MM.1S (cell line): ENCODE results near the gene PRKCD.
A peak's percentile ranks its signal among the peaks of the same experiment; 100 is the strongest.

ENCODE experiments used
- DNase-seq: peaks from one replicate; pipeline ENCODE4 v3.0.0-alpha.2; 2015
- H2AFZ ChIP-seq: fragments of 300-600 bp; sonication (generic); 2 replicates; pipeline ENCODE4 v1.6.0; 2016; ENCODE audit warnings: antibody characterized with exemption, low read length
- H3F3A ChIP-seq: fragments of 300-600 bp; sonication (generic); 2 replicates; pipeline ENCODE4 v1.6.1; 2016; ENCODE audit warnings: mild to moderate bottlenecking, antibody characterized with exemption, low read length, moderate library complexity, mixed read lengths; ENCODE audit not compliant: insufficient read depth
- H3K27ac ChIP-seq: fragments of 300-600 bp; sonication (generic); 2 replicates; pipeline ENCODE4 v1.5.1; 2016; ENCODE audit warnings: mild to moderate bottlenecking, low read length
- H3K27me3 ChIP-seq: fragments of 300-600 bp; sonication (generic); replicated peaks from 2 replicates; pipeline ENCODE4 v1.6.0; 2016; ENCODE audit warnings: low read length; ENCODE audit not compliant: insufficient read depth
- H3K36me3 ChIP-seq: fragments of 300-600 bp; sonication (generic); replicated peaks from 2 replicates; pipeline ENCODE4 v1.6.1; 2016; ENCODE audit warnings: mild to moderate bottlenecking, low read length, mixed read lengths; ENCODE audit not compliant: insufficient read depth
- H3K4me1 ChIP-seq: fragments of 300-600 bp; sonication (generic); 2 replicates; pipeline ENCODE4 v1.6.1; 2016; ENCODE audit warnings: low read length, mixed read lengths
- H3K4me2 ChIP-seq: fragments of 300-600 bp; sonication (generic); 2 replicates; pipeline ENCODE4 v1.6.0; 2016; ENCODE audit warnings: low read depth, low read length
- H3K4me3 ChIP-seq: fragments of 300-600 bp; sonication (generic); 2 replicates; pipeline ENCODE4 v1.5.1; 2016; ENCODE audit warnings: low read length, mixed read lengths
- H3K79me2 ChIP-seq: fragments of 300-600 bp; sonication (generic); 2 replicates; pipeline ENCODE4 v1.6.1; 2016; ENCODE audit warnings: mixed run types, low read length, mixed read lengths
- H3K9ac ChIP-seq: fragments of 300-600 bp; sonication (generic); 2 replicates; pipeline ENCODE4 v1.6.1; 2016; ENCODE audit warnings: low read length, mixed read lengths
- H3K9me2 ChIP-seq: fragments of 300-600 bp; sonication (generic); replicated peaks from 2 replicates; pipeline ENCODE4 v1.6.1; 2016; ENCODE audit warnings: mild to moderate bottlenecking, low read length, mixed read lengths; ENCODE audit not compliant: insufficient read depth
- H3K9me3 ChIP-seq: fragments of 300-600 bp; sonication (generic); replicated peaks from 2 replicates; pipeline ENCODE4 v1.6.1; 2016; ENCODE audit warnings: mild to moderate bottlenecking, low read length, mixed read lengths; ENCODE audit not compliant: insufficient read depth
- H4K20me1 ChIP-seq: fragments of 300-600 bp; sonication (generic); 2 replicates; pipeline ENCODE4 v1.6.1; 2016; ENCODE audit warnings: mild to moderate bottlenecking, low read length, moderate library complexity, mixed read lengths; ENCODE audit not compliant: insufficient read depth
- EZH2 ChIP-seq: fragments of 300-600 bp; sonication (generic); optimal IDR thresholded peaks from 2 replicates; pipeline ENCODE3; 2017; ENCODE audit warnings: low read depth, mild to moderate bottlenecking, antibody characterized with exemption, low read length, mixed read lengths
- EZH2phosphoT487 ChIP-seq: fragments of 300-600 bp; sonication (generic); IDR thresholded peaks from 2 replicates; pipeline ENCODE4 v1.6.1; 2018; ENCODE audit warnings: antibody characterized with exemption, low read length
- TF ChIP-seq, protein P1 (sequence below): fragments of 300-600 bp; sonication (generic); IDR thresholded peaks from 2 replicates; pipeline ENCODE4 v1.5.1; 2016; ENCODE audit warnings: antibody characterized with exemption, low read length, mixed read lengths

The PRKCD gene

GRCh38 chr3:53229171-53229570, 68.2 kb downstream of the PRKCD start:
- Histone ChIP-seq H3K27ac (no peak overlapping the region), H3K9me3 (no peaks in the 10 kb centered on the region), H4K20me1 (no peaks in the 10 kb centered on the region), H3K27me3 (no peaks in the 10 kb centered on the region), H3K9ac (no peak overlapping the region), H3K4me1 (no peaks in the 10 kb centered on the region), H3F3A (peaks cover 10% of the 10 kb centered on the region), H3K79me2 (peaks cover 24% of the 10 kb centered on the region), H3K36me3 (peaks cover 15% of the 10 kb centered on the region), H3K4me2 (no peak overlapping the region), H2AFZ (no peak overlapping the region), H3K9me2 (no peaks in the 10 kb centered on the region), H3K4me3 (no peak overlapping the region)
- DNase-seq: no peak
- TF ChIP-seq EZH2phosphoT487: no peak
- no peak for TF ChIP-seq EZH2
- TF ChIP-seq, protein P1, sequence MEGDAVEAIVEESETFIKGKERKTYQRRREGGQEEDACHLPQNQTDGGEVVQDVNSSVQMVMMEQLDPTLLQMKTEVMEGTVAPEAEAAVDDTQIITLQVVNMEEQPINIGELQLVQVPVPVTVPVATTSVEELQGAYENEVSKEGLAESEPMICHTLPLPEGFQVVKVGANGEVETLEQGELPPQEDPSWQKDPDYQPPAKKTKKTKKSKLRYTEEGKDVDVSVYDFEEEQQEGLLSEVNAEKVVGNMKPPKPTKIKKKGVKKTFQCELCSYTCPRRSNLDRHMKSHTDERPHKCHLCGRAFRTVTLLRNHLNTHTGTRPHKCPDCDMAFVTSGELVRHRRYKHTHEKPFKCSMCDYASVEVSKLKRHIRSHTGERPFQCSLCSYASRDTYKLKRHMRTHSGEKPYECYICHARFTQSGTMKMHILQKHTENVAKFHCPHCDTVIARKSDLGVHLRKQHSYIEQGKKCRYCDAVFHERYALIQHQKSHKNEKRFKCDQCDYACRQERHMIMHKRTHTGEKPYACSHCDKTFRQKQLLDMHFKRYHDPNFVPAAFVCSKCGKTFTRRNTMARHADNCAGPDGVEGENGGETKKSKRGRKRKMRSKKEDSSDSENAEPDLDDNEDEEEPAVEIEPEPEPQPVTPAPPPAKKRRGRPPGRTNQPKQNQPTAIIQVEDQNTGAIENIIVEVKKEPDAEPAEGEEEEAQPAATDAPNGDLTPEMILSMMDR: no peak

GRCh38 chr3:53229606-53230005, 68.6 kb downstream of the PRKCD start:
- Histone ChIP-seq H3K4me3 (no peak overlapping the region), H3F3A (peaks cover 10% of the 10 kb centered on the region), H3K79me2 (peaks cover 24% of the 10 kb centered on the region), H3K9me2 (no peaks in the 10 kb centered on the region), H3K4me1 (no peaks in the 10 kb centered on the region), H3K27me3 (no peaks in the 10 kb centered on the region), H3K36me3 (peaks cover 15% of the 10 kb centered on the region), H2AFZ (no peak overlapping the region), H4K20me1 (no peaks in the 10 kb centered on the region), H3K9ac (no peak overlapping the region), H3K4me2 (no peak overlapping the region), H3K9me3 (no peaks in the 10 kb centered on the region), H3K27ac (no peak overlapping the region)
- no peak for DNase-seq
- TF ChIP-seq EZH2 (no peak), EZH2phosphoT487 (no peak)
- TF ChIP-seq, protein P1: no peak

- Histone ChIP-seq H3K4me2 (no peak overlapping the region), H3K9me3 (no peaks in the 10 kb centered on the region), H3K4me1 (no peaks in the 10 kb centered on the region), H3K9me2 (no peaks in the 10 kb centered on the region), H2AFZ (no peak overlapping the region), H3K27ac (no peak overlapping the region), H3K9ac (no peak overlapping the region), H4K20me1 (no peaks in the 10 kb centered on the region), H3K4me3 (no peak overlapping the region), H3F3A (peaks cover 11% of the 10 kb centered on the region), H3K79me2 (peaks cover 24% of the 10 kb centered on the region), H3K27me3 (no peaks in the 10 kb centered on the region), H3K36me3 (peaks cover 13% of the 10 kb centered on the region)
- no peak for TF ChIP-seq EZH2
- no peak for TF ChIP-seq EZH2phosphoT487
- TF ChIP-seq, protein P1: peak; percentile 11; the same call in 1 of the 2 replicates
- no peak for DNase-seq
Measured at GRCh38 chr3:53230041-53230621, 69.1 kb downstream of the PRKCD start.
